H54 (cell line): Measurements from ENCODE around the gene TMUB2.
"Not testable (repeated sequence)": the region's sequence is repeated elsewhere in the genome, so short reads cannot be mapped to it uniquely, and the experiment has no call there.

Experiments used
- DNase-seq: peaks from one replicate; pipeline ENCODE4 v3.0.0; 2011; ENCODE audit warnings: low spot score, mixed read lengths; ENCODE audit not compliant: insufficient read length
- FAIRE-seq: peaks from 3 replicates; lab custom pipeline; 2011; peaks lifted over from hg19 to GRCh38; lab: Jason Lieb, UNC
- POLR2A ChIP-seq: IDR thresholded peaks from 2 replicates; pipeline ENCODE4 v1.6.1; 2011; ENCODE audit warnings: low read depth, mild to moderate bottlenecking, low read length

Gene TMUB2

GRCh38 chr17:44186307-44187130 lies at the start of gene TMUB2:
TMUB2 (plus strand) TSS chr17:44186972; CDS start chr17:44187709, 737 bp downstream.
- peak; percentile 36 for FAIRE-seq

DNA sequence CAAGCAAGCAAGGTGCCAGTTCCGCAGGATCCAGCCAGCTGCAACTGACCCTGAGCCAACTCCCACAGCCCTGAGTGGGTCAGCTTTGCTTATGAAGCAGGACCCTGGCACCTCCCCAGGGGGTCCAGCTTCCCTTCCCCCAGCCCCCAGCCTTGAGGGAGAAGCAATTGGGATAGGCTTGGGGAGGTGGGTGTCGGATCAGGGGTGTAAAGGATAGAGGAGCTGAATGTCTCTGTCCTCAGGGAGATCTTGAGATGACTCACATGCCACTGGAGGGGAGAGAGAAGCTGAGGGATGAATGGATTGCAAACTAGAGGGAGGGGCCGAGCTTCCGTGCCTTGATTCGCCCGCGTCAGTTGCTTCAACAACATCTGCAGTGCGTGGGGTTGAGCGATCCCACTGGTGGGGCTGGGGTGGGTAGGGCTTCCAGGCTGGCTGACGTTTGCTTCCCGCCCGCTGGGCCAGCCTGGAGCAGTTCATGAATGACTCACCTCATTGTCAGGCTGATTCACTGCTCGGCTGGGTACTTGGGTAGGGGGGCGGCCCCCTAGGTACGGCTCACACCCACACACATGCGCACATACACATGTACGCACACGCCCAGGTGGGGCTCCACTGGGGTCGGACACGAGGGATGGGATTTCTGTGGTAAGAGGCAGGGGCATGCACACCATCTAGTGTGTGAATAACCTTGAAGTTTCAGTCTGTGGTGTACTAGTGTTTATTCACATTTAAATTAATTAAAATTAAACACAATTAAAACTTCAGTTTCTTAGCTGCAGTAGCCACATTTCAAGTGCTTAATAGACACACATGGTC lies 48.7 kb upstream of the TMUB2 start:
- TF ChIP-seq POLR2A: no peak
- FAIRE-seq (peak; percentile 69), DNase-seq (peak; percentile 97)

More at GRCh38 chr17:44186307-44187130, at the start of gene TMUB2:
- DNase-seq: peak; percentile 98
- peak; percentile 96 for TF ChIP-seq POLR2A

- FAIRE-seq, DNase-seq: not testable (repeated sequence)
These were observed 42.9 kb upstream of the TMUB2 start for GRCh38 chr17:44143921-44144320.

DNA sequence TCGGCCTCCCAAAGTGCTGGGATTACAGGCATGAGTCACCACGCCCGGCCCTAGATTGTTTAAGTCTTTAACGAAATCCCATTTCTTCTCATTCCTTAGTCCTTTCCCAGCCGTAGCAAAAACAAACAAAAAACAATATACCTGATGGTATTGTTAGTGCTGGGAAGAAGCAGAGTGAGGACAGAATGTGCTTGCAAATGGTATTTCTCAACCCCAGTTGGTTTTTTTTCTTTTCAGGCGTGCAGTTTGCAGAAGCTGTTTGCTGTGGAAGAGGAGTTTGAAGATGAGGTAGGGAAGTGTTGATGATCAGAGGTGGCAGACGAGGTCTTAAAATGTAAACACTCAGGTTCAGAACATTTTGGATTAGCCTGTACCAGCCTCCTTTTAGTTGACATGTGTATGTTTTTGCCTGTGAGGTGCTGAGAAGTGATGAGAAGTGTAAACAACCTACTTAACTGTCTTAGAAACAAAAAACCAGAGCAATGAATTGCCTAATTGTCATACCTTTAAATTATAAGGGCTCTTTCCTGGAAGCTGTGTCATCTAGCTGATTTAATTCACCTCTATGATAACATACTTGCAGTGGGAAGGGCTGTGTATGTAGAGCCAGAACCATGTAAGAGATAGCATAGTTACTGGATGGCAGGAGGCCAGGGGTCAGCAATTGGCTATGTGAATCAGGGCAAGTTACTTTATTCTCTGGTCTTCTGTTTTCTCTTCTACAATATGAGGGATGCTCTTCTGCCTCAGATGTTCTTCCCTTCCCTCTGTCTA lies 41.6 kb upstream of the TMUB2 start:
- FAIRE-seq: no peak
- no peak for DNase-seq
- no peak for TF ChIP-seq POLR2A

GRCh38 chr17:44146375-44147346 lies 40.1 kb upstream of the TMUB2 start:
- DNase-seq: no peak
- no peak for TF ChIP-seq POLR2A
- no peak for FAIRE-seq

GRCh38 chr17:44147812-44148211 lies 39.0 kb upstream of the TMUB2 start:
- FAIRE-seq (no peak), DNase-seq (no peak)
- no peak for TF ChIP-seq POLR2A

DNA sequence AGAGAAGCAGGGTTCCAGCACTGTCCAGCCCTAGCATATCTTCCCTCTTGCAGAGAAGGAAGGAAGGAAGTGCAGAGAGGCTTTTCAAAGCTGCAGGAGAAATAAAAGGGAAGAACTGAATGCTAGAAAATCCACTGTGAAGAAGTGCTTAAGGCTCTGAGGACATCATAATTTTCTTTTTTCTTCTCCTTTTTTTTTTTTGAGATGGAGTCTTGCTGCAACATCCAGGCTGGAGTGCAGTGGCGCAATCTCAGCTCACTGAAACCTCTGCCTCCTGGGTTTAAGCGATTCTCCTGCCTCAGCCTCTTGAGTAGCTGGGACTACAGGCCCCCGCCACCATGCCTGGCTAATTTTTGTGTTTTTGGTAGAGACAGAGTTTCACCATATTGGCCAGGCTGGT lies 37.7 kb upstream of the TMUB2 start:
- not testable (repeated sequence) for FAIRE-seq, DNase-seq

GRCh38 chr17:44149750-44150329 lies 36.9 kb upstream of the TMUB2 start:
- TF ChIP-seq POLR2A: no peak
- FAIRE-seq (no peak), DNase-seq (no peak)

- no peak for TF ChIP-seq POLR2A
- no peak for FAIRE-seq
- DNase-seq: no peak
These were observed 33.9 kb upstream of the TMUB2 start for GRCh38 chr17:44152875-44153274.

DNA sequence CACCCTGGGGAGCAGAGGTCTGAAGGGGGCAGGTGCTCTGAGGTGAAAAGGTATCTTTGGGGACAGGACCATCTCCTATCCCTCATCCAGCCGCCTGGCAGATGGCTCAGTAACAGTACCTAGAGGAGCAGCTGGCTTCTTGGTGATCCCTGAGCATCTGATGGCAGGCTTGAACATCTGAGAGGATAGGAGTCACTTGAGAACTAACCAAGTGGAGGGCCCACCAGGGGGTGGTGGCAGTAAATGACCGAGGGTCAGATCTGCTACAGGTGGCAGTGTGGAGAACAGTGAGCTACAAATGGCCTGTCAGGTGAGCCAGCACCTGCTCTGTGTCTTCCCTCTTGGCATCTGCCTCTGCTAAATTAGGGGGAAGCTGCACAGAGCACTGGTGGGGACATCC lies 31.3 kb upstream of the TMUB2 start:
- no peak for TF ChIP-seq POLR2A
- DNase-seq (no peak), FAIRE-seq (no peak)

GRCh38 chr17:44159519-44160210 lies 27.1 kb upstream of the TMUB2 start:
- no peak for TF ChIP-seq POLR2A
- FAIRE-seq (no peak), DNase-seq (no peak)

DNA sequence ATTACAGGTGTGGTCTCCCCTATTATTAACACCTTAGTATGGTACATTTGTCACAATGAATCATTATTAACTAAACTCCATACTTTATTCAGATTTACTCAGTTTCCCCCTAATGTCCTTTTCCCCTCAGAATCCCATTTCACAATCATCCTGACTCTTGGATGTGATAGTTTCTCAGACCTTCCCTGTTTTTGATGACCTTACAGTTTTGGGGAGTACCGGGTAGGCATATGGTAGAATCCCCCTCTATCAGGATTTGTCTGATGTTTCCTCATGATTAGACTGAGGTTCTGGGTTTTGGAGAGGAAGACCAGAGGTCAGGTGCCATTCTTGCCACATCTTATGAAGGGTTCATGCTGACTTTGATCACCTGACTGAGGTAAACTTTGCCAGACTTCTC lies 22.3 kb upstream of the TMUB2 start:
- DNase-seq: no peak
- no peak for FAIRE-seq
- no peak for TF ChIP-seq POLR2A
